SK-N-SH treated with all-trans-retinoic acid at 6 μM for 48 hours (cell line): ENCODE measurements around the gene EPHB2.

Experiments used
- ARNTL ChIP-seq: fragments of 450-650 bp; formaldehyde crosslinking; IDR thresholded peaks from 2 replicates; pipeline ENCODE4 v1.5.0; 2020; ENCODE audit warnings: low read depth, mild to moderate bottlenecking, moderate library complexity, borderline replicate concordance
- CREB5 ChIP-seq: fragments of 250-450 bp; sonication (Bioruptor Pico); IDR thresholded peaks from 2 replicates; pipeline ENCODE4 v1.5.1; 2020; ENCODE audit warnings: low read depth, mild to moderate bottlenecking, moderate library complexity
- GLIS3 ChIP-seq: fragments of 250-450 bp; sonication (Bioruptor Pico); IDR thresholded peaks from 2 replicates; pipeline ENCODE4 v1.5.0; 2020; ENCODE audit warnings: mild to moderate bottlenecking, moderate library complexity
- PATZ1 ChIP-seq: fragments of 250-450 bp; sonication (Bioruptor Pico); IDR thresholded peaks from 2 replicates; pipeline ENCODE4 v1.8.0; 2020; ENCODE audit warnings: mild to moderate bottlenecking, moderate library complexity, borderline replicate concordance
- POU6F1 ChIP-seq: fragments of 250-450 bp; sonication (Bioruptor Pico); IDR thresholded peaks from 2 replicates; pipeline ENCODE4 v1.8.0; 2021; ENCODE audit warnings: low read depth, mild to moderate bottlenecking, moderate library complexity, borderline replicate concordance
- RARB ChIP-seq: fragments of 250-450 bp; sonication (Bioruptor Pico); IDR thresholded peaks from 2 replicates; pipeline ENCODE4 v1.8.0; 2021; ENCODE audit warnings: mild to moderate bottlenecking, moderate library complexity

- TF ChIP-seq PATZ1 (CRISPR knock-in tag) (no peak), POU6F1 (CRISPR knock-in tag) (no peak), CREB5 (CRISPR knock-in tag) (no peak), ARNTL (CRISPR knock-in tag) (no peak), RARB (CRISPR knock-in tag) (no peak), GLIS3 (CRISPR knock-in tag) (no peak)
These were observed 110.4 kb downstream of the EPHB2 start for GRCh38 chr1:22821027-22821426.
